GM19238 (cell line): ENCODE data around the gene SIGLEC6.
A peak's percentile ranks its signal among the peaks of the same experiment; 100 is the strongest.

ENCODE experiments used
- DNase-seq: peaks from one replicate; pipeline ENCODE4 v3.0.0; 2011; ENCODE audit warnings: low spot score; ENCODE audit not compliant: insufficient read length

The SIGLEC6 gene

GRCh38 chr19:51548891-51549305 is 17.4 kb upstream of the SIGLEC6 start:
- DNase-seq: no peak

GRCh38 chr19:51548213-51548651 is 16.8 kb upstream of the SIGLEC6 start:
- DNase-seq: no peak

GRCh38 chr19:51547397-51548212 is 16.1 kb upstream of the SIGLEC6 start:
- no peak for DNase-seq

DNA sequence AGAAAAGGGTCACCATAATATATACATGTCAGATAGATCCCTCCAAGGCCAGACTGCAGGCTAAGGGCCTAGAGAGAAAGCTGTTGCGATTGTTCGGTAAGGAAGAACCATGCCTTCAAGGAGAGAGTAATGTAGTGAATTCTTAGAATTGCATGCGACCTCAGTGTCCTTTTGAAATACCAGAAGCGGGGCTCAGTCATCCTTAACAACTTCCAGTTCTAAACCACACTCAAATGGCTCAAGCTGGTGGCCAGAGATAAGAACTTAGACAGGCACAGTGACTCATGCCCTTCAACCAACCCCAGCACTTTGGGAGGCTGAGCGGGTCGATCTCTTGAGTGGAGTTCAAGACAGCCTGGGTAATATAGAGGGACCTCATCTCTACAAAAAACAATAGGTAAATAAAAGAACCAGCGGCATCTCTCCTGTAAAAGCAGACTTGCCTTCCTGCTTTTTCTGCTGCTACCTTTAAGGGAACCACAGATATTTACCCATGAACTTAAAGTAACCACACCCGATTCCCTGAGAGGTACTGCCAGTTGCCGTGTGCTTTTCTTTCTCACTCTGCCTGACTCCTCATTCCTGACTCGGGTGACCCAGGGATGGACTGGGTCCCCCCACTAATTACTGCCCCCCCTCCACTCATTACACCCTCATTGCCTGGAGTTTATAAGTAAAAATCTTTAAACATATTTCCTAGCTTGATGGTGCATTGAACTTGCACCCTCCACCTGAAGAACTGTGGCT is 15.4 kb upstream of the SIGLEC6 start:
- no peak for DNase-seq

- no peak for DNase-seq
Measured at GRCh38 chr19:51546107-51546649, 14.7 kb upstream of the SIGLEC6 start.

GRCh38 chr19:51544038-51544437 is 12.6 kb upstream of the SIGLEC6 start:
- no peak for DNase-seq

DNA sequence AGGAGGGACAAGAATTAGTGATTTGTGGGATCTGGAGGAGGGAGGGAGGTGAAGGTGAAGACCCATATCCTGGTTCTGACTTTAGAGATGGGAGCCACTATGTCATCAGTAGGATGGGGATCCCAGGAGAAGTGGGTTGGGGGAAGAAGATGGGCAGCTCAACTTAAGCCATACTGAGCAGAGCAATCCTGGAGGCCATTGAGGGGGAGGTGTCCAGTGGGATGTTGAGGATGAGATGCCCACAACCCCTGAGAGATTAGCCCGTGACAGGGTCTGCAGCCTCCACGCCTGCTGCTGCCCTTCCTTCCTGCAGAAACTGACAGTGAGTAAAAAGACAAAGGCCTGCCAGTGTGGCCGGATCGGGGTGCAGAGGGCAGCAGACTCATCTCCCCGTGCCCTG is 11.2 kb upstream of the SIGLEC6 start:
- DNase-seq: no peak

GRCh38 chr19:51541458-51542357 is 10.2 kb upstream of the SIGLEC6 start:
- no peak for DNase-seq

DNA sequence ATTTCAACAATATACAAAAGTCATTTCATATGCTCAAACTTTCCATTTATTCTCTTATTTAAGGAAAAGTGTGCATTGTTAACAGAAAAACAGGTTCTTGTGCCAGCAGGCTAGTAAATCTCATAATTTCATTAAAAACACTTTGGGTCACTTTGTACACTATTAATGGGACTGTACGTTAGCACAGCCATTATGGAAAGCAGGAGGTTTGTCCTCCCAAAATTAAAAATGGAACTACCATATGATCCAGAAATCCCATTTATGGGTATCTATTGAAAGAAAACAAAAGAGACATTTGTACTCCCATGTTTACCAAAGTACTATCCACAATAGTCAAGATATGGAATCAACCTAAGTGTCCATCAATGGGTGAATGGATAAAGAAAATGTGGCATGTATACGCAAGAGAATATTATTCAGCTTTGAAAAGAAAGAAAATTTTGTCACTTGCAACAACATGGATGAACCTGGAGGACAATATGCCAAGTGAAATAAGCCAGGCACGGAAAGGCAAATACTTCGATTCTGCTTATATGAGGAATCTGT is 8.4 kb upstream of the SIGLEC6 start:
- DNase-seq: no peak

DNA sequence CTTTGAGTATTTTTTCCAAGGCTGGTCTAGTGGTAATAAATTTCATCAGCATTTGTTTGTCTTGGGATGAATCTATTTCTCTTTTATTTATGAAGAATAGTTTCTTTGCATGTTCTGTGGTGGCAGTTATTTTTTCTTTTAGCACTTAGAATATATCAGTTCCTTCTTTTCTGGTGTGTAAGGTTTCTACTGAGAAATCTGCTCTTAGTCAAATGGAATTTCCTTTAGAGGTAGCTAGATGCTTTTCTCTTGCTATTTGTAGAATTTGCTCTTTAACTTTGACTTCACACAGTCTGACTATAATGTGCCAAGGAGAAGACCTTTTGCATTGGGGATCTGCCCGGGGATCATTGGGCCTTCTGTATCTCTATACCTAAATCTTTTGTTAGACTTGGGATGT is 4.1 kb upstream of the SIGLEC6 start:
- no peak for DNase-seq

GRCh38 chr19:51530616-51531015 is 854 bp downstream of the SIGLEC6 start:
- DNase-seq: no peak

- DNase-seq: no peak
Measured at GRCh38 chr19:51529301-51529700, 2.2 kb downstream of the SIGLEC6 start.

DNA sequence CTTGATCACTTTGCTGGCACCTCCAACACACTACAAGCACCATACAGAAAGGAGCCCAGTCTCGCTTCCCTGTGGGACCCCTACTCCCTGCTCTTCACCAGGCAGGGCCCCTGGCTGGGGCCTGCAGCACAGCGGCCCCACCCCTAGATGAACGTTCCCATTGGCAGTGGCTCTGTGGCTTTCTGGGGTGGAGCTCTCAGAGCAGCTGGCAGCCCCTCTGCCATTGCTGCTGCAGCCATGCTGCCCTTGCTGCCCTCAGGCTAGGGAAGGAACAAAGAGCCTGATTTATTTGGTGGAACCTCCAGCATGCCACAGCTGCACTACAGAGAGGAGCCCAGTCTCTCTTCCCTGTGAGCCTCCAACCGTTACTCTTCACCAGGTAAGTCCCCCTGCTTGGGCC is 5.8 kb downstream of the SIGLEC6 start:
- no peak for DNase-seq

DNA sequence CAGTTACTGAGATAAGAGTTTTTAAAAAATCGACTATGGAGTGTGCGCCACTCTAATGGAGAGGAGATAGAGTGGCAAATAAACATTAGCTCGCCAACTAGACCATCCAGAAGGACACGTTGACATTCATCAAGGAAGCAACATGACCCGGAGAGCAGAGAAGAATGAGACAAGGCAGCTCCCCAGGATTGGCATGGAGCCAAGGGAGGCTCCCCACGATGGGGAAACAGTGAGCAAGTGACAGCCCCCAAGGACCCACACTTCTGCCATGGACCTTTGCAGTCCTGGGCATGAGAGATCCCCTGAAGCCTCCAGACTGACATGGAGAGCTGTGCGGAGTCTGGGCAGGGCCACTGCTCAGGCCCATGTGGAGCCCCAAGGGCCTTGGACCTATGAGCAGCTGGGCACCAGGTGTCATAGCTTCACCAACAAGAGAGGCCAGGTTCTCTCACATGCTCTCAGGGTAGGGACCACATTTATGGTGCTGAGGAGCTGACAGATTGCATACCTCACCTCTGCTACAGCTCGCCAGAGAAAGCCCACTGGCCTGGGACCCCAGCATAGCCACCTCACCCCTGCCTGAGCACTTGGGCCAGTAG is 6.7 kb downstream of the SIGLEC6 start:
- no peak for DNase-seq

- DNase-seq: no peak
Measured at GRCh38 chr19:51521781-51522180, 9.7 kb downstream of the SIGLEC6 start.

GRCh38 chr19:51521357-51521756 is 10.1 kb downstream of the SIGLEC6 start:
- DNase-seq: no peak

DNA sequence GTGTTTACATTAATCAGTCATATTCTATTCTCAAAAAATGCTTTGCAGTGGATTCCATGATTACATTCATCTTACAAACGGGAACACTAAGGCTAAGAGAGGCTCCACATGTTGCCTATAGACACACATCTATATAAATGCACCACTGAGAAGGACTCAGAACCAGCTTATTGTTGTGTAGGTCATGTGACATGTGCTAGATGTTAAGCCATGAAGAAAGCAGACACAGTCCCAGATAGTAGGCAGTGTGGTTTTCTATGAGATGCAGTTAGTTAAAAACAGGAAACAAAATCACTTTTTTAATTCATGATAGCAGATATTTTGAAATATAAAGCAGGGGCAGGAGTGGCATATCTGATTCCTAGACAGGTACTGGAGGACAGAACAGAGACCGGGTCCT is 10.7 kb downstream of the SIGLEC6 start:
- DNase-seq: no peak

DNA sequence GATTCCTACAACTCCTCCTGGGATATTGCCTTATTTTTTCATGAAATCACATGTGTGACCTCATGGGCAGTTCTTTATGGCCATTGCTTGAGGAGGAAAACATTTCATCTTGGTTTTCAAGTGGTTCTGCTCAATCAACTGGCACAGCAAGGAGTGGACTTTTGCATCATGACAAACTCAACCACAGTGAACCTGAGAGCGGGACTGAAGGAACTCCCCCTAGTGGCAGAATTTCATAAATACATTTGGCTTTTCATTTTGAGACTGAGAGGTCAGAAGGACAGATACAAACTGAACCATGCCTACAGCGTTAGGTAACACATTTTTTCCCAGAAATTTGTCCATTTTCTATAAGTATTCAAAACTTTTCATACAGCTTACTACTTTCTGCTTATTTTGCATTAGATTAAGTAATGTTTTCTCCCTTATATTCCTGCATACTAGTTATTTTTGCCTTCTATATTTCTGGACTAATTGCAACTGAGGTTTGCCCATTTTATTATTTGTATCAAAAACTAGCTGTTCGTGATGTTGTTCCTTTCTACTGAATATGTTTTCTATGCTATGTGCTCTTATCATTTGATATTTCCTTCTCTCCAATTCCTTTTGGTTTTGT is 16.5 kb downstream of the SIGLEC6 start:
- DNase-seq: peak; percentile 42

DNA sequence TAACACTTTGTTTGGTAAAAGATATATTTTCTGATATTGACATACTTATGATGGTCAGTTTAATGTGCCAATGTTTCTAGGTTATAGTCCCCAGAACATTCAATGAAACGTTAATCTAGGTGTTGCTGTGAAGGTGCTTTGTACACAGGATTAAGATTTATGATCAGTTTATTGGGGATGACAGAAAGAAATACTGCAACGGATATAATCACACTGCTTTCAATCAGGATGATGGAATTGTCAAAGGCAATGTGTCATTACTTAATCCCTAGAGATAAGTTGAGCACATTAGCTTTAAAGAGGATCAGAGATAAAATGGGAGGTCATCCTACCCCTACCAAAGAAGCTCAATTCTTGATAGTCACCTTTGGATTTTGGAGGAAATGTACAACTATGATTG is 17.5 kb downstream of the SIGLEC6 start:
- DNase-seq: no peak

DNA sequence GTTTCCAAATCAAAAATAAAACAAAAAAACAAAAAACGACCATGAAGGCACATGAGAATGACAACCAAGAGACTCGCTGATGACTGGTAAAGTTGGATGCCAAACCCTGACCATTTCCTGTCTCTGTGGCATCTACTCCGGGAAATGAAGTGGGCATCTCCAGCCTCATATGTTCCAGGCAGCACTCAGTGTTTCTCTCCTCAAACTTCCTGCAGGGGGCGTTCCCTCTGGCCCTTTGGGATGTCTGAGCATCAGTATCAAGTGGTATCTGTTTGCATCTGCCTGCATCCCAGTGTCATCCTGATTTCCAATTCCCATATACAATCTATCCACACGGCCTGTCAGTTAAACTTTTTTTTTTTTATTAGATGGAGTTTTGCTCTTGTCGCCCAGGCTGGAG is 20.1 kb downstream of the SIGLEC6 start:
- no peak for DNase-seq
